Muscle of leg (tissue), 16 donors: ENCODE results near the gene TOMM70. TPM values are rescaled to one million over a fixed set of nuclear protein-coding genes. Genes with fewer than 3 reads are reported as not detected.
"Not testable (repeated sequence)": the region's sequence is repeated elsewhere in the genome, so short reads cannot be mapped to it uniquely, and the experiment has no call there.

Source experiments
- DNase-seq: peaks from one replicate; pipeline ENCODE4 v3.0.0; 2013
- H3K27ac ChIP-seq: one replicate; pipeline ENCODE4 v1.5.1; 2013; ENCODE audit warnings: mild to moderate bottlenecking, low read length, control low read depth
- H3K27me3 ChIP-seq: one replicate; pipeline ENCODE4 v1.6.1; 2013; ENCODE audit warnings: low read length; ENCODE audit not compliant: control insufficient read depth, insufficient read depth
- H3K36me3 ChIP-seq: one replicate; pipeline ENCODE4 v1.6.1; 2013; ENCODE audit warnings: low read length; ENCODE audit not compliant: control insufficient read depth, insufficient read depth
- H3K4me1 ChIP-seq: one replicate; pipeline ENCODE4 v1.6.1; 2013; ENCODE audit warnings: low read length; ENCODE audit not compliant: control insufficient read depth, insufficient read depth
- H3K4me3 ChIP-seq: one replicate; pipeline ENCODE4 v1.5.1; 2013; ENCODE audit warnings: low read length, control low read depth
- H3K9me3 ChIP-seq: replicated peaks from 2 replicates; pipeline ENCODE4 v1.6.1; 2013; ENCODE audit warnings: low read depth, low read length; ENCODE audit not compliant: control insufficient read depth
- WGBS: methylation state at CpG from one replicate; pipeline ENCODE4 v1.1.5; 2013; ENCODE audit warnings: missing lambda C conversion rate; ENCODE audit not compliant: insufficient coverage; 5-methylcytosine and 5-hydroxymethylcytosine counted together
- long read RNA-seq, 11 donors: transcript quantifications; one replicate each; lab custom pipeline, GENCODE V29; 2026
- polyA plus RNA-seq, 8 donors: library from polyadenylated mRNA; unstranded; fragments of 120-200 nt; gene quantifications; one replicate each; pipeline versions ENCODE4 v1.2.1 to v1.2.3, GENCODE V29; 2013; ENCODE audit warnings: inconsistent platforms in 1 of 8, low replicate concordance in 1 of 8; ENCODE audit not compliant: insufficient read length in 8 of 8, insufficient read depth in 1 of 8
- total RNA-seq: library from RNA; stranded (reverse); fragments of 120-200 nt; gene quantifications from one replicate; pipeline ENCODE4 v1.2.4, GENCODE V29; 2013

The TOMM70 gene
- total RNA-seq (54.3 TPM), polyA plus RNA-seq (10 to 100 TPM; 44.9 to 62.6 (median 50.4) TPM)
- long read RNA-seq, donor 1, full-length matches to known transcripts = 6 of 6 reads
- long read RNA-seq, donor 1, partial matches to known transcripts = 0 of 6 reads
- long read RNA-seq, donor 1, other reads (novel, unspliced or antisense) = 0 of 6 reads
- long read RNA-seq, donor 2 = 0 reads
- long read RNA-seq, donor 3, full-length matches to known transcripts = 7 of 12 reads
- long read RNA-seq, donor 3, partial matches to known transcripts = 5 of 12 reads
- long read RNA-seq, donor 3, other reads (novel, unspliced or antisense) = 0 of 12 reads
- long read RNA-seq, donor 4, full-length matches to known transcripts = 5 of 11 reads
- long read RNA-seq, donor 4, partial matches to known transcripts = 6 of 11 reads
- long read RNA-seq, donor 4, other reads (novel, unspliced or antisense) = 0 of 11 reads
- long read RNA-seq, donor 5, full-length matches to known transcripts = 15 of 51 reads
- long read RNA-seq, donor 5, partial matches to known transcripts = 36 of 51 reads
- long read RNA-seq, donor 5, other reads (novel, unspliced or antisense) = 0 of 51 reads
- long read RNA-seq, donor 6, full-length matches to known transcripts = 15 of 40 reads
- long read RNA-seq, donor 6, partial matches to known transcripts = 25 of 40 reads
- long read RNA-seq, donor 6, other reads (novel, unspliced or antisense) = 0 of 40 reads
- long read RNA-seq, donor 7, full-length matches to known transcripts = 5 of 5 reads
- long read RNA-seq, donor 7, partial matches to known transcripts = 0 of 5 reads
- long read RNA-seq, donor 7, other reads (novel, unspliced or antisense) = 0 of 5 reads
- long read RNA-seq, donor 8, full-length matches to known transcripts = 6 of 12 reads
- long read RNA-seq, donor 8, partial matches to known transcripts = 6 of 12 reads
- long read RNA-seq, donor 8, other reads (novel, unspliced or antisense) = 0 of 12 reads
- long read RNA-seq, donor 9, full-length matches to known transcripts = 4 of 4 reads
- long read RNA-seq, donor 9, partial matches to known transcripts = 0 of 4 reads
- long read RNA-seq, donor 9, other reads (novel, unspliced or antisense) = 0 of 4 reads
- long read RNA-seq, donor 10, full-length matches to known transcripts = 8 of 18 reads
- long read RNA-seq, donor 10, partial matches to known transcripts = 10 of 18 reads
- long read RNA-seq, donor 10, other reads (novel, unspliced or antisense) = 0 of 18 reads
- long read RNA-seq, donor 11, full-length matches to known transcripts = 4 of 4 reads
- long read RNA-seq, donor 11, partial matches to known transcripts = 0 of 4 reads
- long read RNA-seq, donor 11, other reads (novel, unspliced or antisense) = 0 of 4 reads

GRCh38 chr3:100400780-100401673, at the start of gene TOMM70, which contains the start of gene LNP1:
Gene TOMM70, minus strand, starts transcription at chr3:100401089. Its CDS starts 140 bp downstream, at chr3:100400949.
Gene LNP1, plus strand, starts transcription at chr3:100401539. Its CDS starts 28,191 bp downstream, at chr3:100429730.
- Histone ChIP-seq H3K9me3 (no peaks in the 10 kb centered on the region), H3K27ac (peak within 1 kb of the TSS; percentile 99), H3K4me1 (peaks cover 9% of the 10 kb centered on the region), H3K27me3 (no peaks in the 10 kb centered on the region), H3K4me3 (peak within 1 kb of the TSS; percentile 87), H3K36me3 (no peaks in the 10 kb centered on the region)
- WGBS = under 1% methylated on average over 52 of the region's 64 CpGs
- DNase-seq = peak; percentile 99

GRCh38 chr3:100449214-100449613, 48.3 kb upstream of the TOMM70 start:
- Histone ChIP-seq H3K9me3 (peaks cover 3% of the 10 kb centered on the region), H3K36me3 (peaks cover 5% of the 10 kb centered on the region), H3K4me1 (no peaks in the 10 kb centered on the region), H3K4me3 (no peak overlapping the region), H3K27me3 (no peaks in the 10 kb centered on the region), H3K27ac (no peak overlapping the region)
- no CpG with 5 or more reads among the region's 2 CpGs for WGBS
- DNase-seq = no peak

- Histone ChIP-seq H3K4me1 (no peaks in the 10 kb centered on the region), H3K27me3 (no peaks in the 10 kb centered on the region)
- no CpG with 5 or more reads among the region's 1 CpG for WGBS
Measured at GRCh38 chr3:100448079-100448478, 47.2 kb upstream of the TOMM70 start.

GRCh38 chr3:100447067-100447466, 46.2 kb upstream of the TOMM70 start:
- not testable (repeated sequence) for H3K9me3 ChIP-seq, DNase-seq, H3K36me3 ChIP-seq, H3K4me3 ChIP-seq, H3K27me3 ChIP-seq, H3K27ac ChIP-seq, H3K4me1 ChIP-seq
- WGBS = no CpG with 5 or more reads among the region's 3 CpGs

More at GRCh38 chr3:100448079-100448478, 47.2 kb upstream of the TOMM70 start:
- Histone ChIP-seq H3K4me3 (no peak overlapping the region), H3K36me3 (peaks cover 5% of the 10 kb centered on the region), H3K27ac (no peak overlapping the region), H3K9me3 (peaks cover 4% of the 10 kb centered on the region)
- no peak for DNase-seq

- DNase-seq = no peak
- no peaks in the 10 kb centered on the region for H3K27me3 ChIP-seq
Measured at GRCh38 chr3:100443690-100444089, 42.8 kb upstream of the TOMM70 start.

GRCh38 chr3:100440895-100441294, 40.0 kb upstream of the TOMM70 start:
- WGBS = 90% methylated on average over 3 of the region's 3 CpGs
- Histone ChIP-seq H3K36me3 (no peaks in the 10 kb centered on the region), H3K4me1 (no peaks in the 10 kb centered on the region), H3K27me3 (no peaks in the 10 kb centered on the region), H3K4me3 (no peak overlapping the region), H3K9me3 (peaks cover 2% of the 10 kb centered on the region), H3K27ac (no peak overlapping the region)
- no peak for DNase-seq

More at GRCh38 chr3:100443690-100444089, 42.8 kb upstream of the TOMM70 start:
- H3K4me1 ChIP-seq = no peaks in the 10 kb centered on the region
- H3K4me3 ChIP-seq = no peak overlapping the region
- no peaks in the 10 kb centered on the region for H3K36me3 ChIP-seq
- no peak overlapping the region for H3K27ac ChIP-seq
- peaks cover 4% of the 10 kb centered on the region for H3K9me3 ChIP-seq

GRCh38 chr3:100438623-100438974, 37.7 kb upstream of the TOMM70 start:
- no CpG with 5 or more reads among the region's 2 CpGs for WGBS

GRCh38 chr3:100437721-100438622, 37.1 kb upstream of the TOMM70 start:
- H3K9me3 ChIP-seq = no peaks in the 10 kb centered on the region
- no peak for DNase-seq
- no peaks in the 10 kb centered on the region for H3K36me3 ChIP-seq
- no peak overlapping the region for H3K4me3 ChIP-seq
- no peaks in the 10 kb centered on the region for H3K4me1 ChIP-seq
- no peak overlapping the region for H3K27ac ChIP-seq
- no peaks in the 10 kb centered on the region for H3K27me3 ChIP-seq
- WGBS = no CpG with 5 or more reads among the region's 3 CpGs

More at GRCh38 chr3:100438623-100438974, 37.7 kb upstream of the TOMM70 start:
- Histone ChIP-seq H3K9me3 (no peaks in the 10 kb centered on the region), H3K36me3 (no peaks in the 10 kb centered on the region), H3K27me3 (no peaks in the 10 kb centered on the region), H3K4me3 (no peak overlapping the region), H3K27ac (no peak overlapping the region), H3K4me1 (no peaks in the 10 kb centered on the region)
- no peak for DNase-seq
